ENCODE measurements around the gene CCDC136.

The CCDC136 gene

DNA sequence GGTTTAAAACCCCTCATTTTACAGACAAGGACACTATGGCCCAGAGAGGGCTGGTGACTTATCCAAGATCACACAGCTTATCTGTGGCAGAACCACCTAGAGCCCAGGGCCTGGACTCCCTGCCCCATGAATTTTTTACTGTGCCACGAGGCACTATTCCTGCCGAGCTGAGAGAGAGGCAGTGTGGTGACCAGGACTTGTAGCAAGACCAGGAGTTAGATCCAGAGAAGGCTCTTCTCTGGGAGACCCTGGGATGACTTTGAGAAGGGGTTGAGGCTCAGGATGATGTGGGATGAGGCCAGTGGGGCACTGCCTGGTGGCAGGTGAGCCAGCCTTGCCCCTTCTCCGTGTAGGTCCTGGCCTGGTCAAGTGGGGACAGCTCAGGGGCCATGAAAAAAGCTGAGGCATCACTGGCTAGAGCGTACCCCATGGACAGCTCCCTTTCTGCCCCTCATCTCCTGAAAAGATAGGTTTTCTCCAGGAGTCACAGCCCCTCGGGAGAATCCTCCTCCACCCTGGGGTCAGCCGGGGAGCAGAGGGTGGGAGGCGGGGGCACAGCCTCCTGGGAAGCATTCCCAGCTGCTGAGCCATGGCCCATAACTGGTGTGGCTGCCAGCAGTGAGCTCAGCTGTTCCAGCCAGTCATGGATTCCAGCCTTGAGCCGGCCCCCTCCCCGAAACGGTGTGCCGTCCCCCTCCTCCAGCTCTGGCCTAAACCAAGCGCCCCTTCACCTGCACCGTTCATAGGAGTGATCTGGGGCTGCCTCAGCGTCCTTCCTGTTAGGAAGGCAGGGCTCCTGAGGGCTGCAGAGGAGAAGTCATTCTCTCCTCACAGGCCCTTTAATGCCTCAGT is 44.2 kb downstream of the CCDC136 start:
- no peaks in the 10 kb centered on the region for H3K9me3 ChIP-seq (ENCODE audit: control insufficient read depth in 1 of 2, low read length in 2 of 2)
- no peaks in the 10 kb centered on the region for H3K27me3 ChIP-seq (ENCODE audit: low read depth, low read length)
- peaks cover 0 to 32% of the 10 kb centered on the region in 2 donors for H3K4me1 ChIP-seq (ENCODE audit: control insufficient read depth in 1 of 2, insufficient read depth in 2 of 2, low read length in 2 of 2)
- peaks cover 37 to 59% of the 10 kb centered on the region in 2 donors for H3K36me3 ChIP-seq (ENCODE audit: control insufficient read depth in 1 of 2, insufficient read depth in 2 of 2, low read length in 2 of 2)
- peak overlapping the region; percentile 72 for H3K27ac ChIP-seq (ENCODE audit: low read length)
- H3K4me3 ChIP-seq (ENCODE audit: low read depth in 1 of 2, low read length in 2 of 2), result peak overlapping the region in 1 of 2 donors; percentile 37

DNA sequence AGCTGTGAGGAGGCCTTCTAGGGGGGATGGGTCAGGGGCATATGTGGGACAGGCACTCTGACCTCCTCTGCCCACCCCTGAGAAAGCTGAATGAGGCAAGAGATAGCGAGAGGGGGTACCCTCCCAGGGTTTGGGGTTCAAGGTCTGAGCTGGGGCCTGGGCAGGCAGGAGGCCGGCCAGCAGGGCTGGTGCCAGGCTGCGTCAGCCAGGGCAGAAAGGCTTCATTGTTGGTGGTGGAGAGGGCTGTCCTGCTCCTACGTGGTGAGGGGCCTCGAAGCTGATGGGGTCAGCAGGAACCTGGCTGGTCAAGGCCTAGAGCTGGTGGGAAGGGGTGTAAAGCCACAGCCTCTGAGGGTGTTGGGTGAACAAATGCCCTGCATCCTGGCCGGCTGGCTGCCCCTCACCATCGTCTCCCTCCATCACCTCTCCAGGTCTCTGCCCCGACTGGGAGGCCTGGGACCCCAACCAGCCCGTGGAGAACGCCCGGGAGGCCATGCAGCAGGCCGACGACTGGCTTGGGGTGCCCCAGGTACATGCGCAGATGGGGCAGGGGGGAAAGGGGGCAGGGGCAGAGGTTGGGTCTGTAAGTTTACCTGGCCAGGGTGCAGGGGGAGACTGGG is 45.1 kb downstream of the CCDC136 start:
- H3K4me1 ChIP-seq (ENCODE audit: control insufficient read depth in 1 of 2, insufficient read depth in 2 of 2, low read length in 2 of 2), result peaks cover 0 to 32% of the 10 kb centered on the region in 2 donors
- no peaks in the 10 kb centered on the region for H3K27me3 ChIP-seq (ENCODE audit: low read depth, low read length)
- H3K4me3 ChIP-seq (ENCODE audit: low read depth in 1 of 2, low read length in 2 of 2), result peak overlapping the region in 1 of 2 donors; percentile 17
- H3K36me3 ChIP-seq (ENCODE audit: control insufficient read depth in 1 of 2, insufficient read depth in 2 of 2, low read length in 2 of 2), result peaks cover 40 to 67% of the 10 kb centered on the region in 2 donors
- peak overlapping the region; percentile 72 for H3K27ac ChIP-seq (ENCODE audit: low read length)
- no peaks in the 10 kb centered on the region for H3K9me3 ChIP-seq (ENCODE audit: control insufficient read depth in 1 of 2, low read length in 2 of 2)

DNA sequence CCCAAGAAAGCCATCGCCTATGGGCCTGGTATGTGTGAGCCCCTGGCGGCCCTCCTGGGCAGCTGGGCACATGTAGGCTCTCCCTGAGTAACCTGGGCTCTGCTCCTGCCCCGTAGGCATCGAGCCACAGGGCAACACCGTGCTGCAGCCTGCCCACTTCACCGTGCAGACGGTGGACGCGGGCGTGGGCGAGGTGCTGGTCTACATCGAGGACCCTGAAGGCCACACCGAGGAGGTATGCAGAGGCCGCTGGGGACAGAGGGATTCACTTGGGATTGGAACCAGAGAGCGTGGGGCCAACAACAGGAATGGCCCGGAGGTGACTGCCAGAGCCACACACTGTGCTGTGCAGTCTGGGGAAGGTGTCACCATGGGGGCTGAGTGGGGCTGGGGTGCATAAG is 45.8 kb downstream of the CCDC136 start:
- peaks cover 0 to 29% of the 10 kb centered on the region in 2 donors for H3K4me1 ChIP-seq (ENCODE audit: control insufficient read depth in 1 of 2, insufficient read depth in 2 of 2, low read length in 2 of 2)

DNA sequence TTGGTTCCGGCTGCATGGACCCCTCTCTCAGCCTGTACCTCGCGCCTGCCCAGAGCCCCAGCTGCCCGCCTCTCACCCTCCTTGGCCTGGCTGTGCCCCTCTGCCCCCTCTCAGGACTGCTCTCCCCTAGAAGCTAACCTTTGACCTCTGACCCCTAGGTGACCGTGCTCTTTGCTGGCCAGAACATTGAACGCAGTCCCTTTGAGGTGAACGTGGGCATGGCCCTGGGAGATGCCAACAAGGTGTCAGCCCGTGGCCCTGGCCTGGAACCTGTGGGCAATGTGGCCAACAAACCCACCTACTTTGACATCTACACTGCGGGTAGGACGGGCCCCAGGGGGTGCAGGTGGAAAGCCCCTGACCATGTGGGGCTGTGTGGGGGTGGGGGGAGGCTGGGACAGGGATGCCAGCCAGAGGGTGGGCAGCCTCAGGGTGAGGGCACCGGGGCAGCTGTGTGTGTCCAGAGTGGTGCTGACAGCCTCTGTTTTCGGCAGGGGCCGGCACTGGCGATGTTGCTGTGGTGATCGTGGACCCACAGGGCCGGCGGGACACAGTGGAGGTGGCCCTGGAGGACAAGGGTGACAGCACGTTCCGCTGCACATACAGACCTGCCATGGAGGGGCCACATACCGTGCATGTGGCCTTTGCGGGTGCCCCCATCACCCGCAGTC is 46.5 kb downstream of the CCDC136 start:
- Histone ChIP-seq H3K27me3 (ENCODE audit: low read depth, low read length) (no peaks in the 10 kb centered on the region), H3K9me3 (ENCODE audit: control insufficient read depth in 1 of 2, low read length in 2 of 2) (no peaks in the 10 kb centered on the region), H3K27ac (ENCODE audit: low read length) (no peak overlapping the region), H3K36me3 (ENCODE audit: control insufficient read depth in 1 of 2, insufficient read depth in 2 of 2, low read length in 2 of 2) (peaks cover 43 to 81% of the 10 kb centered on the region in 2 donors), H3K4me3 (ENCODE audit: low read depth in 1 of 2, low read length in 2 of 2) (no peak overlapping the region), H3K4me1 (ENCODE audit: control insufficient read depth in 1 of 2, insufficient read depth in 2 of 2, low read length in 2 of 2) (peaks cover 0 to 24% of the 10 kb centered on the region in 2 donors)

More for the DNA sequence above, 45.8 kb downstream of the CCDC136 start:
- no peaks in the 10 kb centered on the region for H3K27me3 ChIP-seq (ENCODE audit: low read depth, low read length)
- H3K27ac ChIP-seq (ENCODE audit: low read length), result no peak overlapping the region
- H3K4me3 ChIP-seq (ENCODE audit: low read depth in 1 of 2, low read length in 2 of 2), result no peak overlapping the region
- no peaks in the 10 kb centered on the region for H3K9me3 ChIP-seq (ENCODE audit: control insufficient read depth in 1 of 2, low read length in 2 of 2)
- peaks cover 43 to 74% of the 10 kb centered on the region in 2 donors for H3K36me3 ChIP-seq (ENCODE audit: control insufficient read depth in 1 of 2, insufficient read depth in 2 of 2, low read length in 2 of 2)

DNA sequence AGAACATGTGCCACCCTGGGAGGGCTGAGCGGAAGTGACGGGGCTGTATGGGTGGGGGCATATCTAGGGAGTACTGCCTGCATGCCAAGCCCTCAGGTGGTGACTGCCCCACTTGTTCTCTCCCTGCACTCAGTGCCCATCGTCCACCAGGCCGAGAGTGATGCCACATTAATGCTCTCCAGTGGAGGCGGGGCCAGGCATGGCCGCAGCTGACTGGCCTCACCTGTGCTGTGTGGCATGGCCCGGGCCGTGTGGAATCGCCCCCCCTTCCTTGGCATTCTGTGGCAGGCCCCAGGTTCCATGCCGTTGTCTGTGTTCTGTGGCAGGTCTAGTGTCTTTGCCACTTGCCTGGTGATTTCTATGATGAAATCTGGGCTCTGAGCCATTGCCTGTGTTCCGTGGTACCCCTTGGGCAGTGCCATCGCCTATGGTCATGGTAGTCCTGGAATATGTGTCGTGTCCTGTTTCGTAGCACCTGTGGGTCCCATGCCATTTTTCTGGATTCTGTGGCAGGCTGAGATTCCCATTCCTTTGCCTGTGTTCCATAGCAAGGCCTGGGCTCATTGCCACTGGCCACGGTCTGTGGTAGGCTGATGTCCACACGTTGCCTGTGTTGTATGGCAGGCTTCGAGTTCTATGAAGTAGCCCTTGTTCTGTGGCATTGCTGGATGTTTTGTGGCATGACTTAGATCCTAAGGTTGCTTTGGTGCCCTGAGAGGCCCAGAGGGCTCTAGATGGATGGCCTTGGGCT is 47.4 kb downstream of the CCDC136 start:
- Histone ChIP-seq H3K4me3 (ENCODE audit: low read depth in 1 of 2, low read length in 2 of 2) (no peak overlapping the region), H3K27ac (ENCODE audit: low read length) (no peak overlapping the region), H3K36me3 (ENCODE audit: control insufficient read depth in 1 of 2, insufficient read depth in 2 of 2, low read length in 2 of 2) (peaks cover 51 to 90% of the 10 kb centered on the region in 2 donors)

GRCh38 chr7:128839751-128840177 is 48.0 kb downstream of the CCDC136 start:
- no peaks in the 10 kb centered on the region for H3K27me3 ChIP-seq (ENCODE audit: low read depth, low read length)
- H3K27ac ChIP-seq (ENCODE audit: low read length), result no peak overlapping the region
- no peaks in the 10 kb centered on the region for H3K9me3 ChIP-seq (ENCODE audit: control insufficient read depth in 1 of 2, low read length in 2 of 2)

More for the DNA sequence above, 47.4 kb downstream of the CCDC136 start:
- H3K4me1 ChIP-seq (ENCODE audit: control insufficient read depth in 1 of 2, insufficient read depth in 2 of 2, low read length in 2 of 2), result peaks cover 0 to 24% of the 10 kb centered on the region in 2 donors
- H3K9me3 ChIP-seq (ENCODE audit: control insufficient read depth in 1 of 2, low read length in 2 of 2), result no peaks in the 10 kb centered on the region
- H3K27me3 ChIP-seq (ENCODE audit: low read depth, low read length), result no peaks in the 10 kb centered on the region

DNA sequence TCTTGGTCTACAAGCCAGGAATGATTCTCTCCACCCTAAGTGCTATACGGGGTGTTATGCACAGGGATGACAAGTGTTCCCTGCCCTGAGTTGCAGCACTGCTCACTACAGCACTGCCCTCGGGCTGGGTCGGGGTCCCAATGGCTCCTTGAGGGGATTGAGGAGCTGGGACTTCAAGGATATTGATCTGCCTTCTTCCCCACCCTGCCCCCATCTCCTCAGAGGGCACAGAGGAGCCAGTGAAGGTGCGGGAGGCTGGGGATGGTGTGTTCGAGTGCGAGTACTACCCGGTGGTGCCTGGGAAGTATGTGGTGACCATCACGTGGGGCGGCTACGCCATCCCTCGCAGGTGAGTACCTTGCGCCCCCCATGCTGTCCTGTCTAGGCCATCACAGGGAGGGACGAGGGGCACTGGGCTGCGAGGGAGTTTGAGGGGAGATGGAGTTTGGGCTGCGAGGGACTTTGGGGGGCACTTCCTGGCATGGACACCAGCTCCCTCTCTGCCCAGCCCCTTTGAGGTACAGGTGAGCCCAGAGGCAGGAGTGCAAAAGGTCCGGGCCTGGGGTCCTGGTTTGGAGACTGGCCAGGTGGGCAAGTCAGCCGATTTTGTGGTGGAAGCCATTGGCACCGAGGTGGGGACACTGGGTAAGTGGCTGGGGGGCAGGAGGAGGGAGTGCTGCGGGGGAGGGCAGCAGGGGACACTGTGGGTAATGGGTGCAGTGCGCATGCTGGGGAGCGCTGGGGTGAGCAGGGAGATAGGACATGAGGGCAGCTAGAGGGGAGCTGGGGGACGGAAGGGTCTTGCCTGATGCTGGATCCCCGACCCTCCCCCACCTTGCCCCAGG is 48.8 kb downstream of the CCDC136 start:
- Histone ChIP-seq H3K27ac (ENCODE audit: low read length) (no peak overlapping the region), H3K4me1 (ENCODE audit: control insufficient read depth in 1 of 2, insufficient read depth in 2 of 2, low read length in 2 of 2) (peaks cover 0 to 14% of the 10 kb centered on the region in 2 donors), H3K36me3 (ENCODE audit: control insufficient read depth in 1 of 2, insufficient read depth in 2 of 2, low read length in 2 of 2) (peaks cover 55 to 98% of the 10 kb centered on the region in 2 donors)

More at GRCh38 chr7:128839751-128840177, 48.0 kb downstream of the CCDC136 start:
- Histone ChIP-seq H3K4me3 (ENCODE audit: low read depth in 1 of 2, low read length in 2 of 2) (no peak overlapping the region), H3K4me1 (ENCODE audit: control insufficient read depth in 1 of 2, insufficient read depth in 2 of 2, low read length in 2 of 2) (peaks cover 0 to 21% of the 10 kb centered on the region in 2 donors), H3K36me3 (ENCODE audit: control insufficient read depth in 1 of 2, insufficient read depth in 2 of 2, low read length in 2 of 2) (peaks cover 53 to 96% of the 10 kb centered on the region in 2 donors)

DNA sequence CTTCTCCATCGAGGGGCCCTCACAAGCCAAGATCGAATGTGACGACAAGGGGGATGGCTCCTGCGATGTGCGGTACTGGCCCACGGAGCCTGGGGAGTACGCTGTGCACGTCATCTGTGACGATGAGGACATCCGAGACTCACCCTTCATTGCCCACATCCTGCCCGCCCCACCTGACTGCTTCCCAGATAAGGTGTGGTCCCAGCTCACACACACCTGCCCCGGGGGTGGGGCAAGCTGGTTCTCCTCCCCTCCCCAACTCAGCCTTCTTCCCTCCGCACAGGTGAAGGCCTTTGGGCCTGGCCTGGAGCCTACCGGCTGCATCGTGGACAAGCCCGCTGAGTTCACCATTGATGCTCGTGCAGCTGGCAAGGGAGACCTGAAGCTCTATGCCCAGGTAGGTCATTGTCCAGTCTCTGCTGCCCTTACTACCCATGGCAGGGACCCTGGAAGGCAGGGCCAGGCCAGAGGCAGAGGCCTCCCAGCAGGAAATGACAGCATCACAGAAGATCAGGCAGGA is 49.5 kb downstream of the CCDC136 start:
- H3K9me3 ChIP-seq (ENCODE audit: control insufficient read depth in 1 of 2, low read length in 2 of 2), result no peaks in the 10 kb centered on the region
- H3K4me3 ChIP-seq (ENCODE audit: low read depth in 1 of 2, low read length in 2 of 2), result no peak overlapping the region
- peaks cover 50 to 98% of the 10 kb centered on the region in 2 donors for H3K36me3 ChIP-seq (ENCODE audit: control insufficient read depth in 1 of 2, insufficient read depth in 2 of 2, low read length in 2 of 2)
- no peaks in the 10 kb centered on the region for H3K27me3 ChIP-seq (ENCODE audit: low read depth, low read length)
- H3K27ac ChIP-seq (ENCODE audit: low read length), result no peak overlapping the region
- H3K4me1 ChIP-seq (ENCODE audit: control insufficient read depth in 1 of 2, insufficient read depth in 2 of 2, low read length in 2 of 2), result peaks cover 0 to 7% of the 10 kb centered on the region in 2 donors

More for the DNA sequence above, 48.8 kb downstream of the CCDC136 start:
- Histone ChIP-seq H3K9me3 (ENCODE audit: control insufficient read depth in 1 of 2, low read length in 2 of 2) (no peaks in the 10 kb centered on the region), H3K4me3 (ENCODE audit: low read depth in 1 of 2, low read length in 2 of 2) (no peak overlapping the region), H3K27me3 (ENCODE audit: low read depth, low read length) (no peaks in the 10 kb centered on the region)

- H3K27ac ChIP-seq (ENCODE audit: low read length), result no peak overlapping the region
- H3K9me3 ChIP-seq (ENCODE audit: control insufficient read depth in 1 of 2, low read length in 2 of 2), result no peaks in the 10 kb centered on the region
- no peaks in the 10 kb centered on the region for H3K4me1 ChIP-seq (ENCODE audit: control insufficient read depth in 1 of 2, insufficient read depth in 2 of 2, low read length in 2 of 2)
- H3K36me3 ChIP-seq (ENCODE audit: control insufficient read depth in 1 of 2, insufficient read depth in 2 of 2, low read length in 2 of 2), result peaks cover 54 to 98% of the 10 kb centered on the region in 2 donors
- H3K4me3 ChIP-seq (ENCODE audit: low read depth in 1 of 2, low read length in 2 of 2), result no peak overlapping the region
- H3K27me3 ChIP-seq (ENCODE audit: low read depth, low read length), result no peaks in the 10 kb centered on the region
Observed at GRCh38 chr7:128841921-128842673, 50.3 kb downstream of the CCDC136 start.

Data from muscle layer of duodenum (tissue), 2 donors.